Peyer's patch (tissue), 4 donors: Measurements from ENCODE around the gene STK16.

Experiments used
- CTCF ChIP-seq, 6 experiments: fragments of 450-650 bp in 4 of 6; fragments of 200-600 bp in 2 of 6; sonication (generic) in 1 of 6; IDR thresholded peaks; one replicate each; pipeline ENCODE4 v1.5.1; 2017 to 2019; ENCODE audit warnings: antibody characterized with exemption in 6 of 6, mild to moderate bottlenecking in 3 of 6, moderate library complexity in 1 of 6
- POLR2A ChIP-seq, 2 donors: fragments of 450-650 bp; IDR thresholded peaks; one replicate each; pipeline ENCODE4 v1.5.1; 2017; ENCODE audit warnings: antibody characterized with exemption in 2 of 2, mild to moderate bottlenecking in 2 of 2, moderate library complexity in 2 of 2

- TF ChIP-seq CTCF (IDR thresholded peaks at IDR 0.05) = no peak
- no peak for TF ChIP-seq POLR2A (IDR thresholded peaks at IDR 0.05)
Observed at GRCh38 chr2:219213486-219214071, 31.7 kb upstream of the STK16 start.
